Epidermal melanocyte (primary cell): ENCODE data around the gene CTNNBIP1.

Source experiments
- DNase-seq: peaks from one replicate; pipeline ENCODE4 v3.0.0; 2011; ENCODE audit warnings: low spot score; ENCODE audit not compliant: insufficient read length

CTNNBIP1 gene

DNA sequence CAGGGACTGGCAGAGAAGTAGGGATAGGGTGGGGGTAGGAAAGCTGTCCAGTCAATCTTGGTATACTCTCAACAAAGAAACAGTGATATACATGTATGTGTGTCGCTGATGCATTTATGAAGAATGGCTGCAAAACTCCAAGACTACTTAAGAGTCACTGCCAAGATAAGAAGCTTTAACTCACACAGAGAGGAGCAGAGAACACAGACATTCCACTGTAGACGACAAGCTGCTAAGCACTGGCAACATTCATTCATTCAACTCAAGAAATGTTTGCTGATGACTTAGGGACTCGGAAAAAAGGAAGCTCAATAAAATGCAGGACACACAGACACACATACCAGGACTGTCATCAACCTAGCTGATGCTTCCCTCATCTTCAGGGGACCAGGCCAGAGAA, 5.5 kb downstream of the CTNNBIP1 start:
- no peak for DNase-seq

DNA sequence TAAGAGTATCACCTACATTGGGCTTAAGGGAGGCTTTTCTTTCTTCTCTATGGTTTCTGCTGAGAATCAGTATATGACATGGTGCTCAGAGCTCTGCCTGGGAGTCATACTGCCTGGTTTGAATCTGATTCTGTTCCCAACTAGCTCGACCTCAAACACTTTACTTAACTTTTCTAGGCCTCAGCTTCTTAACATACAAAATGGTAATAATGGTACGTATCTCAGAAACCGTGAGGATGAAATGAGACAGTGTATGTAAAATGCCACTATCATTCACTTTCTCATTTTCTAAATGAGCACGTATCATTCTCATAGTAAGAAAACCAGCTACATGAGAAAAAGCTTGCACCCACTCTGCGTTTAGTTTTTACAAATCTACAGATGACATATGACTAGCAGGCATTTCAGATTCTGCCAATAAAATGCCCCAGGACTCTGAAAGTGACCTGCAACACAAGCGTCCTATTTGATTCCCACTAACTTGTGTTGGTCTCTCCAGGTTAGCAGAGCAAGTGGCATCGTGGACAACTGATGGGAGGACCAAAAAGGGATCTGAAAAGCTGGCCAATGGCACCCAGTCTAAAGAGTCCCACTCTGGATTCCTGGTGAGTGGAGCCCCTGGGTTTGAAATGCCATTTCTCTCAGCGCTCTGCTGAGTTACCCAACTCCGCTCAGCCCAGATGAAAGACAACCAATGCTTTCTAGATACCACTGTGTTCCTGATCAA, 6.1 kb downstream of the CTNNBIP1 start:
- DNase-seq = no peak

DNA sequence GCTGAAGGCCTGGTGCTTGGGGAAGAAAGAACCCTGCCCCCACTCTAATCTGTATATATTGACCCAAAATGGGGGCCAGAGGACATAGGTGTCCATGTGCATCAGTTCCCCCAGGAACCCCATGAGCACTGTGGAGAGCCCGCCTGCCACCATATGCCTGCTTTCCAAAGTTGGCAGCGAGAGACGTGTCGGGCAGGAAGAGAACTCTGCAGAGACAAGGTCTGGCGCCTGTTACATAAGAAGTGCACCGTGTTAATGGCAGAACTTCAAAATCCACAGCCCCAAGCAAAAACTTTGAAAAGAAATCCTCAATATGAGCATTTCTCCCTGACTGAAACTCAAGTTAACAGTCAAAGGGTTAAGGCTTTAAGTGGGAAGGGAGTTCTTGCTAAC, 8.0 kb downstream of the CTNNBIP1 start:
- DNase-seq = no peak

- DNase-seq = no peak
Observed at GRCh38 chr1:9901148-9902059, 8.7 kb downstream of the CTNNBIP1 start.

GRCh38 chr1:9900142-9901043, 9.7 kb downstream of the CTNNBIP1 start:
- no peak for DNase-seq

- DNase-seq = no peak
Observed at GRCh38 chr1:9894115-9894514, 16.0 kb downstream of the CTNNBIP1 start.

- no peak for DNase-seq
Observed at GRCh38 chr1:9892563-9893528, 17.2 kb downstream of the CTNNBIP1 start.

DNA sequence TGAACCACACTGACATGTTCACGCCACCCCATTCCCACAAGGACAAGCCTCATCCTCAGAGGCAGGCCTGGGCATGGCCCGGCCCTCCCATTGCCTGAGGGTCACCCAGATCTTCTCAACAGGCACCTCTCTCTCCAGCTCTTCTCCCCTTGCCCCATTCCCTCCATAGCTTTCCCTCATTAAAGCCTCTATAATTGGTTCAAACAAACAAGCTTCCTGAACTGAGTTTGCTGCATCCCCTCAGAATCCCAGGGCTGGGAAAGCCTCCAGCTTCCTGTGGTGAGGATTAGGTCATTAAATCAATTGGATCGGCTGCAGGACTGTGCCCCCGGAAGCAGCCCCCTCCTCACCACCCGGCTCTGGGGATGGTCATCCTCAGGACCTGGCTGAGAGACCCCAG, 18.9 kb downstream of the CTNNBIP1 start:
- no peak for DNase-seq

DNA sequence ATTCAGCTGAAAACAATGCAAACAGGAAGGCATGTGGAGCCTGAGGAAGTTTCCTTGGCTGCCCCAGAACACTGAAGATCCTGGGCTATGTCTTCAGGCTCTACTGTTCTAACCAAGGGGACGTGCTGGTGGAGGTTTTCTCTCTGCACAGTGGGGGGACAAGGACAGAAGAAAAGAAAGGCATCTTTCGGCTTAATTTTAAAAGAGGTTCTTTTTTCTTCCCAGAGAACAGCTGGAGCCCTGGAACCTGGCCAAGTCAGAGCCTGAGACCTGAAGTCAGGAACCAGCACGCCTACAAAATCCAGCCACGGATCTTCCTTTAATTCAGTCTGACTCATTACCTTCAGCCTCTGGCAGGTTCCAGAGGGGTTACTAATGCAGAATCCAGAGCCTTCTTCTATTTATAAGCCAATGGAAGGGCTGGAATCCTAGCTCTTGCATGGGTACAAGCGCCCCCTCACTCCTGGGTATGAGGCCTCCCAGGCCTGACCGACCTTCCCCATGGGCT, 19.8 kb downstream of the CTNNBIP1 start:
- DNase-seq = no peak

GRCh38 chr1:9889411-9889810, 20.7 kb downstream of the CTNNBIP1 start:
- DNase-seq = no peak

DNA sequence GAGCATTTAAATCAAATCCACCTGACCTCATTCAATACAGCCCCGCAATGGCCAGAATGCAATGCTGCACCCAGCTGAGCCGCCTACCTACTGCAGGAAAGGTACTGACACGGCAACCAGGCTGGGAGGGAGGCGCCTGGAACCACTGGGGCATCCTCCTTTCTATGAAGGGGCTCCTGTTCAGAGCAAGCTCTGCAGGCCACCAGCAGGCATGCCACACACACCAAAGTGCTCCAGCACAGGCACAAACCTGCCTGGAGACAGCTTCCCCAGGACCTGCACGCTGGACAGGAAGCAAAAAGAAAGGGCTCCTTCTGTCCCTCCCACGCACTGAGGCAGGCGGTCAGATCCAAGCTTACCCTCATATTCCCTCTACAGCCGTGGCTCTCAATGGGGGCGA, 21.2 kb downstream of the CTNNBIP1 start:
- no peak for DNase-seq

DNA sequence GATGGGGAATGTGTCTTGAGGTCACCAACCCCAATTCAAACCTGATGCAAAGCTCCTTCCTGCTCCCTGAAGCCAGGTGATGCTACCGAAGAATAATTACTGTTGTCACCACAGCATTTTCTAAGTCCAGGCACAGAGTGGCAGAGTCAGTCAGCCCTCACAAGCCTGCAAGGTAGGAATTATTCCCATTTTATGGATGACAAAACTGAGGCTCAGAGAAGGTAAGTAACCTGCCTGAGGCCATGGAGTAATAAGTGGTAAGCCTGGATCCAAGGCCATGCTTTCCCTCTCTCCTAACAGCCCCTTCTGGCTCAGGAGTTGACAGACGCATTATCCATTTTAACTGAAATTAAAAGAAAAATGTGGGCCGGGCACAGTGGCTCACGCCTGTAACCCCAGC, 23.0 kb downstream of the CTNNBIP1 start:
- DNase-seq = no peak

DNA sequence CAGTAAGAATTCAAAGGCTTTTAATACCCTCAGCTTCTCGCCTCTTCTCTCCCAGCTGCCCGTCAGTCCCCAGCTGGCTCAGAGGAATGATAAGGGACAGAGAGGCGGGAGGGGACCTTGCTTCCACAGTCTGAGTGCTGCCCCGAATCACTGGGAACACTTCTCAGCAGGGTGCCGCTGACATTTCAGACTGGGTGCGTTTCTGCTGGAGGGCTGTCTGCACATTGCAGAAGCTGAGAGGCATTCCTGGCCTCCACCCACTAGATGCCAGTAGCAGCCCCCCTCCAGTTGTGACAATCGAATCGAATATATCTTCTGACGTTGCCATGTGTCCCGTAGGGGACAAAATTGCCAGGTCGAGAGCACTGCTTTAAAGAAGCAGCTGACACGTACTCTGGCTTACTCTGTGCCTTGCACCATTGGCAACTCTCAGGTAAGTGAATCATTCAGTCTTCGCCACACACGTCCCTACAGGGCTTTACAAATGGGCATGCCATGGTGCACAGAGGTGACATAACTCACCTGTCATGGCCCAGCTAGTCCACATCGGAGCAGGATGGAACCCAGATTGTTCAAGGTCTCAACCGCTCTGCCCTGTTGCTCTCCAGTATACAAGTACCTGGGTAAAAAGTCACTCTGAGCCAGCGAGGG, 23.9 kb downstream of the CTNNBIP1 start:
- no peak for DNase-seq

DNA sequence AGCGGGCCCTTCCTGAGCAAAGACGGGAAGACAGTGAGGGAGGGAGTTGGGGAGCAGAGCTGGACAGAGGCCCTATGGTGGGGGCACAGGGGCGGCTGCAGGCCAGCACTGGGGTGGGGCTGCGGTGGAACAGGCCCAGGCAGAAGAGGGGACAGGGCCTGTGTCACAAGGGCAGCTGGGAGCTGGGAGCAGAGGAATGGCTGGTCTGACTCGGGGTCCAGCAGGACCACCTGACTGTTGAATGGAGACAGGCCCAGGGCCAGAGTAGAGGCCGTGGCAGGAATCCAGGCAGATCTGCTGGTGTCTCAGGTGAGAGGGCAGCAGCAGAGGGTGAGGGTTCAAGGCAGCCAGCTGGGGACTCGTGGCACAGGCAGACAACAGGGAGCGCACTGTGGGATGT, 25.3 kb downstream of the CTNNBIP1 start:
- no peak for DNase-seq

- DNase-seq = no peak
Observed at GRCh38 chr1:9883585-9884449, 26.3 kb downstream of the CTNNBIP1 start.

DNA sequence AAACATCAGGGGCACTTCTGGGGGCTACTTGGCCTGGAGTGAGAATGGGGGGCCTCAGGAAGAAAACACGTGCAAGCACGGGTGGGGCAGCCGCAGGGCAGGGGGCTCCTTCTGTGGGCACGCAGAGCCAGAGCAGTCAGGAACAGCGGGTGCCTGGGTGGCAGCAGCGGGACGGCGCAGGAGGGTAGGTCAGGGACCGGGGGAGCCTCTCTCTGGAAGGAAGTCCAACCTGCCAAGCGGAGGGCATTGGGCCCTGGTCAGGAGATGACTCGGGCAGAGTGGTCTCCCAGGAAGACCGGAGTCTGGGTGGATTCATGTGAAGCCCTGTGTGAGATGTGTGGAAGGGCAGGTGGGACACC, 27.1 kb downstream of the CTNNBIP1 start:
- no peak for DNase-seq

DNA sequence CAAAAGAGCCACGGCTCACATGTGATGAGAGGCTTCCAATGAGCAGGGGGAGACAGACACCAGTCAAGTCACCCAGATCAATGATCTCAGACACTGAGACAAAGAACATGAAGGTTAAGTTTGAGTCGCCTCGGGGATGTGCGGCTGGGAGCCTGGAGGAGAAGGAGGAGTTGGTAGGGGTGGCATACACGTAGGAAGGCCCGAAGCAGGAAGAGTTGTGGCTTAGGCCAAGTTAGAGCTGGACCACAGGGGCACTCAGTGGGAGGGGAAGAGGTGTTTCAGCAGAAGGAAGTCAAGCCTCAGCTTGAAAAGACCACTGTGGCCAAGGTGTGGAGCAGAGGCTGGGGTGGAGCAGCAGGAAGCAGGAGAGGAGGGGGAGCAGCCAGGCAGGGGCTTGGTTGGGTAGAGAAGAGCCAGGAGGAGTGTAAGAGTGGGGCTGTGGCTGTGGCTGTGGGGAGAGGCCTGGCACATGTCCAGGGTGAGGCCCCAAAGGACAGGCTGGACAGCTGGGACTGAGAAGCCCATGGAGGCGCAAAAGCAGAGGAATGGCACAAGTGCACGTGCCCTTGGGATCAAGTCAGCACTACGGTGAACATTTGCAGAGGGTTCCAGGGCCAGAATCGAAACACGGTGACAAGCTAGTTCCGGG, 27.6 kb downstream of the CTNNBIP1 start:
- DNase-seq = no peak

GRCh38 chr1:9881838-9882249, 28.2 kb downstream of the CTNNBIP1 start:
- DNase-seq = peak; percentile 21
